ENCODE results near the gene TAF11L10. TPM values are rescaled to one million over a fixed set of nuclear protein-coding genes. Genes with fewer than 3 reads are reported as not detected.
"Not testable (repeated sequence)": the region's sequence is repeated elsewhere in the genome, so short reads cannot be mapped to it uniquely, and the experiment has no call there.

Gene TAF11L10
- polyA plus RNA-seq, 1 donor, result not detected

GRCh38 chr5:17603880-17604279, 6.3 kb upstream of the TAF11L10 start, which contains the start of gene TAF11L11:
TAF11L11 (plus strand) TSS chr5:17604183.
- H3K27me3 ChIP-seq (ENCODE audit: control insufficient read depth, insufficient read depth, low read length); H3K4me3 ChIP-seq (ENCODE audit: low read length); H3K27ac ChIP-seq (ENCODE audit: low read length); H3K4me1 ChIP-seq (ENCODE audit: control insufficient read depth, insufficient read depth, low read length); H3K36me3 ChIP-seq (ENCODE audit: control insufficient read depth, insufficient read depth, low read length); H3K9me3 ChIP-seq (ENCODE audit: control insufficient read depth, low read depth, low read length); DNase-seq: not testable (repeated sequence)
- WGBS (ENCODE audit: insufficient coverage, low lambda C conversion rate), result 100% methylated on average over 1 of the region's 6 CpGs

GRCh38 chr5:17594255-17594654, 3.4 kb downstream of the TAF11L10 start, which contains the start of gene TAF11L9:
TAF11L9 (minus strand) TSS chr5:17594394.
- H3K27me3 ChIP-seq (ENCODE audit: control insufficient read depth, insufficient read depth, low read length); DNase-seq; H3K4me3 ChIP-seq (ENCODE audit: low read length); H3K9me3 ChIP-seq (ENCODE audit: control insufficient read depth, low read depth, low read length); H3K4me1 ChIP-seq (ENCODE audit: control insufficient read depth, insufficient read depth, low read length); H3K27ac ChIP-seq (ENCODE audit: low read length); H3K36me3 ChIP-seq (ENCODE audit: control insufficient read depth, insufficient read depth, low read length): not testable (repeated sequence)
- no CpG with 5 or more reads among the region's 15 CpGs for WGBS (ENCODE audit: insufficient coverage, low lambda C conversion rate)

DNA sequence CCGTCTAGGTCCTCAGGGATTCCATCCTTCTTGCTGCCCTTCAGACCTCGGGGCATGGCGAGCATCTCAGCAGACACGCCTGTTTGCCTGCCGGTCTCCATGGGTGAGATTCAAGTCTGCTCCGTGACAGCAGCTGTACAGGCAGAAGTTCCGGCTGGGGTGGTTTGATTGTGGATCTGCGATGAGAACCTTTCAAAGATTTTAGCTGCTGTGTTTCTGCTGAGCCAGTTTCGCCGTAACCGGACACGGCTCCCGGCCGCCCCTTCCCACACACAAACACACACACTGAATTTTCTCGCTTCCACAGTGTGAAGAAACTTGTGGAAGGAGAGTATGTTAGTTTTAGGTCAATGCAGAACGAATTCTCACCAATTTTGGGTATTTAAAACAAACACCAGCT, 6.8 kb downstream of the TAF11L10 start, which contains the start of gene TAF11L8:
Gene TAF11L8, minus strand, starts transcription at position 101 of the 400 bp plus-strand sequence.
- H3K36me3 ChIP-seq (ENCODE audit: control insufficient read depth, insufficient read depth, low read length); H3K27me3 ChIP-seq (ENCODE audit: control insufficient read depth, insufficient read depth, low read length); H3K4me3 ChIP-seq (ENCODE audit: low read length); H3K9me3 ChIP-seq (ENCODE audit: control insufficient read depth, low read depth, low read length); H3K4me1 ChIP-seq (ENCODE audit: control insufficient read depth, insufficient read depth, low read length); H3K27ac ChIP-seq (ENCODE audit: low read length); DNase-seq: not testable (repeated sequence)
- WGBS (ENCODE audit: insufficient coverage, low lambda C conversion rate), result no CpG with 5 or more reads among the region's 16 CpGs

DNA sequence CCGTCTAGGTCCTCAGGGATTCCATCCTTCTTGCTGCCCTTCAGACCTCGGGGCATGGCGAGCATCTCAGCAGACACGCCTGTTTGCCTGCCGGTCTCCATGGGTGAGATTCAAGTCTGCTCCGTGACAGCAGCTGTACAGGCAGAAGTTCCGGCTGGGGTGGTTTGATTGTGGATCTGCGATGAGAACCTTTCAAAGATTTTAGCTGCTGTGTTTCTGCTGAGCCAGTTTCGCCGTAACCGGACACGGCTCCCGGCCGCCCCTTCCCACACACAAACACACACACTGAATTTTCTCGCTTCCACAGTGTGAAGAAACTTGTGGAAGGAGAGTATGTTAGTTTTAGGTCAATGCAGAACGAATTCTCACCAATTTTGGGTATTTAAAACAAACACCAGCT, 12.0 kb downstream of the TAF11L10 start, which contains the start of gene TAF11L7:
Gene TAF11L7, minus strand, starts transcription at position 101 of the 400 bp plus-strand sequence.
- not testable (repeated sequence) for DNase-seq; H3K4me1 ChIP-seq (ENCODE audit: control insufficient read depth, insufficient read depth, low read length); H3K9me3 ChIP-seq (ENCODE audit: control insufficient read depth, low read depth, low read length); H3K27me3 ChIP-seq (ENCODE audit: control insufficient read depth, insufficient read depth, low read length); H3K27ac ChIP-seq (ENCODE audit: low read length); H3K36me3 ChIP-seq (ENCODE audit: control insufficient read depth, insufficient read depth, low read length); H3K4me3 ChIP-seq (ENCODE audit: low read length)
- WGBS (ENCODE audit: insufficient coverage, low lambda C conversion rate), result no CpG with 5 or more reads among the region's 16 CpGs

Other genes with a start within 250 kb of the TAF11L10 start
- gene TAF11L2, start 99.6 kb downstream of the TAF11L10 start, polyA plus RNA-seq, result not detected
- gene TAF11L3, start 79.5 kb downstream of the TAF11L10 start, polyA plus RNA-seq, result not detected
- not detected for gene TAF11L4, start 76.0 kb downstream of the TAF11L10 start, polyA plus RNA-seq
- not detected for gene TAF11L5, start 72.6 kb downstream of the TAF11L10 start, polyA plus RNA-seq
- gene TAF11L6, start 69.2 kb downstream of the TAF11L10 start, polyA plus RNA-seq, result not detected
- not detected for gene TAF11L7, start 12.1 kb downstream of the TAF11L10 start, polyA plus RNA-seq
- gene TAF11L8, start 6.9 kb downstream of the TAF11L10 start, polyA plus RNA-seq, result not detected
- gene TAF11L9, start 3.4 kb downstream of the TAF11L10 start, polyA plus RNA-seq, result not detected
- not detected for gene TAF11L11, start 6.4 kb upstream of the TAF11L10 start, polyA plus RNA-seq
- gene TAF11L12, start 12.6 kb upstream of the TAF11L10 start, polyA plus RNA-seq, result not detected
- not detected for gene TAF11L13, start 34.3 kb upstream of the TAF11L10 start, polyA plus RNA-seq
- not detected for gene TAF11L14, start 36.6 kb upstream of the TAF11L10 start, polyA plus RNA-seq

All from large intestine (tissue), 3 donors.